Stimulated activated naive B cell treated with anti-CD40 and anti-IgM and Interleukin-4, amounts not matched to agents 10 μg/mL and 1 μg/mL and 100 μg/mL, for 72 hours (primary cell): ENCODE data around the gene RFNG.

Source experiments
- ATAC-seq, 2 donors: fragments of 150-1000 bp; cut with Tn5 transposase; replicated peaks; 2 replicates each; pipeline ENCODE4 v1.10.0; 2021; ENCODE audit warnings: moderate library complexity in 1 of 2
- DNase-seq: peaks from one replicate; pipeline ENCODE4 v3.0.0; 2021
- H3K27ac Mint-ChIP-seq: one replicate; pipeline ENCODE4 v1.8.0; 2022; ENCODE audit warnings: mild to moderate bottlenecking, mixed read lengths
- H3K27me3 Mint-ChIP-seq, 2 donors: one replicate each; pipeline ENCODE4 v1.8.0; 2022; ENCODE audit warnings: mixed read lengths in 2 of 2
- H3K36me3 Mint-ChIP-seq, 2 donors: one replicate each; pipeline ENCODE4 v1.8.0; 2022; ENCODE audit warnings: mixed read lengths in 2 of 2, mild to moderate bottlenecking in 1 of 2
- H3K4me1 Mint-ChIP-seq, 2 donors: one replicate each; pipeline ENCODE4 v1.8.0; 2022; ENCODE audit warnings: mixed read lengths in 2 of 2, mild to moderate bottlenecking in 1 of 2
- H3K4me3 Mint-ChIP-seq, 2 donors: one replicate each; pipeline ENCODE4 v1.8.0; 2022; ENCODE audit warnings: mild to moderate bottlenecking in 2 of 2, mixed read lengths in 2 of 2, moderate library complexity in 1 of 2
- H3K9me3 Mint-ChIP-seq, 2 donors: one replicate each; pipeline ENCODE4 v1.8.0; 2022; ENCODE audit warnings: mixed read lengths in 2 of 2, mild to moderate bottlenecking in 1 of 2

The RFNG gene

GRCh38 chr17:82092995-82093751, 41.6 kb upstream of the RFNG start:
- H3K9me3 Mint-ChIP-seq, result no peaks in the 10 kb centered on the region
- peak overlapping the region in 1 of 2 donors; percentile 19 for H3K4me3 Mint-ChIP-seq
- H3K36me3 Mint-ChIP-seq, result peaks cover 33 to 42% of the 10 kb centered on the region in 2 donors
- DNase-seq, result no peak
- H3K27ac Mint-ChIP-seq, result no peak overlapping the region
- H3K4me1 Mint-ChIP-seq, result peaks cover 6 to 18% of the 10 kb centered on the region in 2 donors
- H3K27me3 Mint-ChIP-seq, result no peaks in the 10 kb centered on the region
- no peak for ATAC-seq

- Mint-ChIP-seq H3K4me3 (no peak overlapping the region), H3K36me3 (peaks cover 34 to 45% of the 10 kb centered on the region in 2 donors), H3K4me1 (peaks cover 6 to 18% of the 10 kb centered on the region in 2 donors), H3K27ac (no peak overlapping the region), H3K9me3 (no peaks in the 10 kb centered on the region), H3K27me3 (no peaks in the 10 kb centered on the region)
- ATAC-seq (no peak), DNase-seq (no peak)
These were observed 41.0 kb upstream of the RFNG start for GRCh38 chr17:82092628-82092994.

GRCh38 chr17:82092094-82092586, 40.5 kb upstream of the RFNG start:
- no peak overlapping the region for H3K27ac Mint-ChIP-seq
- ATAC-seq (no peak), DNase-seq (no peak)
- peaks cover 6 to 18% of the 10 kb centered on the region in 2 donors for H3K4me1 Mint-ChIP-seq
- H3K4me3 Mint-ChIP-seq, result no peak overlapping the region
- no peaks in the 10 kb centered on the region for H3K9me3 Mint-ChIP-seq
- H3K36me3 Mint-ChIP-seq, result peaks cover 34 to 45% of the 10 kb centered on the region in 2 donors
- no peaks in the 10 kb centered on the region for H3K27me3 Mint-ChIP-seq

GRCh38 chr17:82091264-82092066, 39.9 kb upstream of the RFNG start:
- Mint-ChIP-seq H3K9me3 (no peaks in the 10 kb centered on the region), H3K4me3 (no peak overlapping the region), H3K36me3 (peaks cover 30 to 43% of the 10 kb centered on the region in 2 donors), H3K27me3 (no peaks in the 10 kb centered on the region), H3K27ac (no peak overlapping the region), H3K4me1 (peaks cover 6 to 12% of the 10 kb centered on the region in 2 donors)
- DNase-seq (no peak), ATAC-seq (no peak)

GRCh38 chr17:82090549-82091263, 39.1 kb upstream of the RFNG start:
- DNase-seq (no peak), ATAC-seq (no peak)
- Mint-ChIP-seq H3K4me1 (peaks cover 4 to 5% of the 10 kb centered on the region in 2 donors), H3K4me3 (no peak overlapping the region), H3K36me3 (peaks cover 27 to 35% of the 10 kb centered on the region in 2 donors), H3K9me3 (no peaks in the 10 kb centered on the region), H3K27me3 (no peaks in the 10 kb centered on the region), H3K27ac (no peak overlapping the region)

- Mint-ChIP-seq H3K36me3 (peaks cover 24 to 28% of the 10 kb centered on the region in 2 donors), H3K4me3 (no peak overlapping the region), H3K9me3 (no peaks in the 10 kb centered on the region), H3K4me1 (peaks cover 4% of the 10 kb centered on the region in 2 donors), H3K27ac (no peak overlapping the region), H3K27me3 (no peaks in the 10 kb centered on the region)
- DNase-seq, result no peak
- no peak for ATAC-seq
These were observed 38.3 kb upstream of the RFNG start for GRCh38 chr17:82089723-82090548.

- peak overlapping the region; percentile 20 for H3K27ac Mint-ChIP-seq
- no peak overlapping the region for H3K4me3 Mint-ChIP-seq
- H3K4me1 Mint-ChIP-seq, result peaks cover 4 to 5% of the 10 kb centered on the region in 2 donors
- H3K9me3 Mint-ChIP-seq, result no peaks in the 10 kb centered on the region
- no peaks in the 10 kb centered on the region for H3K27me3 Mint-ChIP-seq
- no peak for ATAC-seq
- H3K36me3 Mint-ChIP-seq, result peaks cover 27 to 31% of the 10 kb centered on the region in 2 donors
- no peak for DNase-seq
These were observed 37.5 kb upstream of the RFNG start for GRCh38 chr17:82088838-82089722.

- ATAC-seq (no peak), DNase-seq (no peak)
- Mint-ChIP-seq H3K9me3 (no peaks in the 10 kb centered on the region), H3K27me3 (no peaks in the 10 kb centered on the region), H3K36me3 (peaks cover 30 to 33% of the 10 kb centered on the region in 2 donors), H3K4me3 (no peak overlapping the region), H3K27ac (no peak overlapping the region), H3K4me1 (peaks cover 1 to 3% of the 10 kb centered on the region in 2 donors)
These were observed 36.6 kb upstream of the RFNG start for GRCh38 chr17:82087961-82088837.

GRCh38 chr17:82086941-82087906, 35.6 kb upstream of the RFNG start:
- ATAC-seq, result no peak
- peaks cover 34 to 41% of the 10 kb centered on the region in 2 donors for H3K36me3 Mint-ChIP-seq

GRCh38 chr17:82085931-82086764, 34.5 kb upstream of the RFNG start:
- H3K27ac Mint-ChIP-seq, result no peak overlapping the region
- H3K9me3 Mint-ChIP-seq, result no peaks in the 10 kb centered on the region
- H3K36me3 Mint-ChIP-seq, result peaks cover 35 to 38% of the 10 kb centered on the region in 2 donors
- no peak for DNase-seq
- no peak for ATAC-seq
- no peaks in the 10 kb centered on the region for H3K27me3 Mint-ChIP-seq
- H3K4me1 Mint-ChIP-seq, result peaks cover 0 to 2% of the 10 kb centered on the region in 2 donors
- no peak overlapping the region for H3K4me3 Mint-ChIP-seq

More at GRCh38 chr17:82086941-82087906, 35.6 kb upstream of the RFNG start:
- Mint-ChIP-seq H3K27me3 (no peaks in the 10 kb centered on the region), H3K9me3 (no peaks in the 10 kb centered on the region), H3K4me1 (peaks cover 0 to 2% of the 10 kb centered on the region in 2 donors), H3K4me3 (no peak overlapping the region), H3K27ac (no peak overlapping the region)
- no peak for DNase-seq
